Measurements from ENCODE around the gene VIL1. TPM values are rescaled to one million over a fixed set of nuclear protein-coding genes. Genes with fewer than 3 reads are reported as not detected.

Gene VIL1
- total RNA-seq, 1 experiment from 2014 or later, result 0.49 TPM

- Histone ChIP-seq H3K9ac (ENCODE audit: low read length) (no peak overlapping the region), H3K27ac (ENCODE audit: low read depth, low read length) (no peak overlapping the region), H2AFZ (ENCODE audit: low read depth, low read length, poor library complexity, severe bottlenecking) (no peak overlapping the region), H3K27me3 (ENCODE audit: insufficient read depth, low read length) (no peaks in the 10 kb centered on the region), H3K79me2 (ENCODE audit: insufficient read depth, low read length) (no peaks in the 10 kb centered on the region), H3K9me3 (ENCODE audit: control insufficient read depth in 1 of 2, insufficient read depth in 1 of 2, low read depth in 1 of 2, low read length in 2 of 2) (no peaks in the 10 kb centered on the region), H3K4me1 (ENCODE audit: control insufficient read depth in 1 of 2, insufficient read depth in 2 of 2, low read length in 2 of 2) (peaks cover 0 to under 1% of the 10 kb centered on the region in 2 experiments; a peak in 1 of 4 replicates), H3K4me2 (ENCODE audit: low read length) (no peak overlapping the region), H3K9me2 (ENCODE audit: insufficient read depth) (no peaks in the 10 kb centered on the region), H4K20me1 (ENCODE audit: insufficient read depth) (no peaks in the 10 kb centered on the region), H3K36me3 (ENCODE audit: control insufficient read depth in 1 of 2, insufficient read depth in 2 of 2, low read length in 2 of 2) (no peaks in the 10 kb centered on the region), H3K4me3 (replicated peaks in 1 of 2; ENCODE audit: low read depth in 1 of 2, low read length in 2 of 2) (no peak overlapping the region)
- ChIA-PET POLR2A (no interaction called here), CTCF (no interaction called here), RAD21 (ENCODE audit: low non-redundant PET in 1 of 2, low total read pairs in 2 of 2, uncharacterized antibody in 2 of 2, unreplicated experiment in 2 of 2) (no interaction called here)
- BruUV-seq (replicated peaks), result no TSS peak
- DNase-seq (ENCODE audit: low read depth, low spot score) (no peak), ATAC-seq (no peak)
- intact Hi-C loops (cut with micrococcal nuclease), result no loop called here
- TF ChIP-seq MAX (IDR thresholded peaks at IDR 0.05) (no peak), YY1 (IDR thresholded peaks at IDR 0.05; ENCODE audit: extremely low read depth, insufficient replicate concordance, low read depth, low read length) (no peak), TCF7L2 (IDR thresholded peaks at IDR 0.05; ENCODE audit: borderline replicate concordance, extremely low read depth, insufficient read depth, insufficient read length) (no peak), ZNF274 (IDR thresholded peaks at IDR 0.05; ENCODE audit: low read depth, low read length) (no peak), SIN3A (IDR thresholded peaks at IDR 0.05; ENCODE audit: low read depth) (no peak), EZH2 (IDR thresholded peaks at IDR 0.05) (no peak), FOSL1 (IDR thresholded peaks at IDR 0.05; ENCODE audit: low read depth) (no peak), POLR2A (IDR thresholded peaks at IDR 0.05; ENCODE audit: borderline replicate concordance, extremely low read depth, insufficient read depth, insufficient read length) (no peak), ZFX (IDR thresholded peaks at IDR 0.05) (no peak), EZH2phosphoT487 (IDR thresholded peaks at IDR 0.05; ENCODE audit: borderline replicate concordance) (no peak), EGR1 (IDR thresholded peaks at IDR 0.05; ENCODE audit: low read depth) (no peak), ELF1 (IDR thresholded peaks at IDR 0.05; ENCODE audit: borderline replicate concordance, low read depth) (no peak), POLR2AphosphoS5 (IDR thresholded peaks at IDR 0.05; ENCODE audit: low read depth, low read length) (no peak), SRF (IDR thresholded peaks at IDR 0.05; ENCODE audit: low read depth) (no peak)
- TF ChIP-seq, protein P1, sequence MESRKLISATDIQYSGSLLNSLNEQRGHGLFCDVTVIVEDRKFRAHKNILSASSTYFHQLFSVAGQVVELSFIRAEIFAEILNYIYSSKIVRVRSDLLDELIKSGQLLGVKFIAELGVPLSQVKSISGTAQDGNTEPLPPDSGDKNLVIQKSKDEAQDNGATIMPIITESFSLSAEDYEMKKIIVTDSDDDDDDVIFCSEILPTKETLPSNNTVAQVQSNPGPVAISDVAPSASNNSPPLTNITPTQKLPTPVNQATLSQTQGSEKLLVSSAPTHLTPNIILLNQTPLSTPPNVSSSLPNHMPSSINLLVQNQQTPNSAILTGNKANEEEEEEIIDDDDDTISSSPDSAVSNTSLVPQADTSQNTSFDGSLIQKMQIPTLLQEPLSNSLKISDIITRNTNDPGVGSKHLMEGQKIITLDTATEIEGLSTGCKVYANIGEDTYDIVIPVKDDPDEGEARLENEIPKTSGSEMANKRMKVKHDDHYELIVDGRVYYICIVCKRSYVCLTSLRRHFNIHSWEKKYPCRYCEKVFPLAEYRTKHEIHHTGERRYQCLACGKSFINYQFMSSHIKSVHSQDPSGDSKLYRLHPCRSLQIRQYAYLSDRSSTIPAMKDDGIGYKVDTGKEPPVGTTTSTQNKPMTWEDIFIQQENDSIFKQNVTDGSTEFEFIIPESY (IDR thresholded peaks at IDR 0.05; ENCODE audit: extremely low read depth, insufficient replicate concordance, low read length), result no peak
- TF ChIP-seq, protein P2, sequence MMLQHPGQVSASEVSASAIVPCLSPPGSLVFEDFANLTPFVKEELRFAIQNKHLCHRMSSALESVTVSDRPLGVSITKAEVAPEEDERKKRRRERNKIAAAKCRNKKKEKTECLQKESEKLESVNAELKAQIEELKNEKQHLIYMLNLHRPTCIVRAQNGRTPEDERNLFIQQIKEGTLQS (IDR thresholded peaks at IDR 0.05), result no peak
- TF ChIP-seq, protein P3, sequence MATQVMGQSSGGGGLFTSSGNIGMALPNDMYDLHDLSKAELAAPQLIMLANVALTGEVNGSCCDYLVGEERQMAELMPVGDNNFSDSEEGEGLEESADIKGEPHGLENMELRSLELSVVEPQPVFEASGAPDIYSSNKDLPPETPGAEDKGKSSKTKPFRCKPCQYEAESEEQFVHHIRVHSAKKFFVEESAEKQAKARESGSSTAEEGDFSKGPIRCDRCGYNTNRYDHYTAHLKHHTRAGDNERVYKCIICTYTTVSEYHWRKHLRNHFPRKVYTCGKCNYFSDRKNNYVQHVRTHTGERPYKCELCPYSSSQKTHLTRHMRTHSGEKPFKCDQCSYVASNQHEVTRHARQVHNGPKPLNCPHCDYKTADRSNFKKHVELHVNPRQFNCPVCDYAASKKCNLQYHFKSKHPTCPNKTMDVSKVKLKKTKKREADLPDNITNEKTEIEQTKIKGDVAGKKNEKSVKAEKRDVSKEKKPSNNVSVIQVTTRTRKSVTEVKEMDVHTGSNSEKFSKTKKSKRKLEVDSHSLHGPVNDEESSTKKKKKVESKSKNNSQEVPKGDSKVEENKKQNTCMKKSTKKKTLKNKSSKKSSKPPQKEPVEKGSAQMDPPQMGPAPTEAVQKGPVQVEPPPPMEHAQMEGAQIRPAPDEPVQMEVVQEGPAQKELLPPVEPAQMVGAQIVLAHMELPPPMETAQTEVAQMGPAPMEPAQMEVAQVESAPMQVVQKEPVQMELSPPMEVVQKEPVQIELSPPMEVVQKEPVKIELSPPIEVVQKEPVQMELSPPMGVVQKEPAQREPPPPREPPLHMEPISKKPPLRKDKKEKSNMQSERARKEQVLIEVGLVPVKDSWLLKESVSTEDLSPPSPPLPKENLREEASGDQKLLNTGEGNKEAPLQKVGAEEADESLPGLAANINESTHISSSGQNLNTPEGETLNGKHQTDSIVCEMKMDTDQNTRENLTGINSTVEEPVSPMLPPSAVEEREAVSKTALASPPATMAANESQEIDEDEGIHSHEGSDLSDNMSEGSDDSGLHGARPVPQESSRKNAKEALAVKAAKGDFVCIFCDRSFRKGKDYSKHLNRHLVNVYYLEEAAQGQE (IDR thresholded peaks at IDR 0.05; ENCODE audit: low read depth), result no peak
Observed at GRCh38 chr2:218432676-218433365, 13.9 kb downstream of the VIL1 start.
